Hepatocyte (in vitro differentiated cells): Measurements from ENCODE around the gene PLSCR2.

Experiments used
- CTCF ChIP-seq: fragments of 200-600 bp; sonication (generic); IDR thresholded peaks from 2 replicates; pipeline ENCODE4 v1.5.1; 2016; ENCODE audit warnings: antibody characterized with exemption, mild to moderate bottlenecking; ENCODE audit not compliant: poor library complexity
- EZH2 ChIP-seq: fragments of 200-600 bp; sonication (generic); IDR thresholded peaks from 2 replicates; pipeline ENCODE4 v1.6.1; 2016; ENCODE audit warnings: antibody characterized with exemption, mild to moderate bottlenecking, borderline replicate concordance
- EZH2phosphoT487 ChIP-seq: fragments of 200-600 bp; sonication (generic); IDR thresholded peaks from one replicate; pipeline ENCODE4 v1.6.1; 2018; ENCODE audit warnings: antibody characterized with exemption, mild to moderate bottlenecking, low read depth, moderate library complexity; ENCODE audit not compliant: unreplicated experiment, severe bottlenecking

- TF ChIP-seq CTCF (no peak), EZH2 (no peak), EZH2phosphoT487 (no peak)
These were observed 14.6 kb downstream of the PLSCR2 start for GRCh38 chr3:146454796-146455195.
